Ishikawa (cell line): ENCODE results near the gene IFI27L2.

Experiments
- CEBPB ChIP-seq: IDR thresholded peaks from 2 replicates; pipeline ENCODE4 v1.6.1; 2012
- EGR1 ChIP-seq: IDR thresholded peaks from 2 replicates; pipeline ENCODE4 v1.6.1; 2012
- EP300 ChIP-seq: IDR thresholded peaks from 2 replicates; pipeline ENCODE4 v1.6.1; 2012; ENCODE audit warnings: borderline replicate concordance
- MAX ChIP-seq: IDR thresholded peaks from 2 replicates; pipeline ENCODE4 v1.6.1; 2012
- NFIC ChIP-seq: IDR thresholded peaks from 2 replicates; pipeline ENCODE4 v1.6.1; 2012
- RAD21 ChIP-seq: IDR thresholded peaks from 2 replicates; pipeline ENCODE4 v1.6.1; 2012; ENCODE audit warnings: low read depth
- TAF1 ChIP-seq: IDR thresholded peaks from 2 replicates; pipeline ENCODE4 v1.6.1; 2012; ENCODE audit warnings: low read depth, mild to moderate bottlenecking
- YY1 ChIP-seq: IDR thresholded peaks from 2 replicates; pipeline ENCODE4 v1.6.1; 2012; ENCODE audit warnings: low read depth
- TF ChIP-seq, protein P1 (sequence below): IDR thresholded peaks from 2 replicates; pipeline ENCODE4 v1.6.1; 2012
- TF ChIP-seq, protein P2 (sequence below): IDR thresholded peaks from 2 replicates; pipeline ENCODE4 v1.6.1; 2012; ENCODE audit warnings: low read depth, mild to moderate bottlenecking

- TF ChIP-seq, protein P1, sequence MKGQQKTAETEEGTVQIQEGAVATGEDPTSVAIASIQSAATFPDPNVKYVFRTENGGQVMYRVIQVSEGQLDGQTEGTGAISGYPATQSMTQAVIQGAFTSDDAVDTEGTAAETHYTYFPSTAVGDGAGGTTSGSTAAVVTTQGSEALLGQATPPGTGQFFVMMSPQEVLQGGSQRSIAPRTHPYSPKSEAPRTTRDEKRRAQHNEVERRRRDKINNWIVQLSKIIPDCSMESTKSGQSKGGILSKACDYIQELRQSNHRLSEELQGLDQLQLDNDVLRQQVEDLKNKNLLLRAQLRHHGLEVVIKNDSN = no peak
- TF ChIP-seq MAX (peak; percentile 54; the same call in 1 of the 2 replicates), CEBPB (no peak), EGR1 (no peak), RAD21 (no peak), EP300 (no peak), NFIC (peak; percentile 33; the same call in 1 of the 2 replicates), YY1 (peak; percentile 78), TAF1 (peak; percentile 89)
- TF ChIP-seq, protein P2, sequence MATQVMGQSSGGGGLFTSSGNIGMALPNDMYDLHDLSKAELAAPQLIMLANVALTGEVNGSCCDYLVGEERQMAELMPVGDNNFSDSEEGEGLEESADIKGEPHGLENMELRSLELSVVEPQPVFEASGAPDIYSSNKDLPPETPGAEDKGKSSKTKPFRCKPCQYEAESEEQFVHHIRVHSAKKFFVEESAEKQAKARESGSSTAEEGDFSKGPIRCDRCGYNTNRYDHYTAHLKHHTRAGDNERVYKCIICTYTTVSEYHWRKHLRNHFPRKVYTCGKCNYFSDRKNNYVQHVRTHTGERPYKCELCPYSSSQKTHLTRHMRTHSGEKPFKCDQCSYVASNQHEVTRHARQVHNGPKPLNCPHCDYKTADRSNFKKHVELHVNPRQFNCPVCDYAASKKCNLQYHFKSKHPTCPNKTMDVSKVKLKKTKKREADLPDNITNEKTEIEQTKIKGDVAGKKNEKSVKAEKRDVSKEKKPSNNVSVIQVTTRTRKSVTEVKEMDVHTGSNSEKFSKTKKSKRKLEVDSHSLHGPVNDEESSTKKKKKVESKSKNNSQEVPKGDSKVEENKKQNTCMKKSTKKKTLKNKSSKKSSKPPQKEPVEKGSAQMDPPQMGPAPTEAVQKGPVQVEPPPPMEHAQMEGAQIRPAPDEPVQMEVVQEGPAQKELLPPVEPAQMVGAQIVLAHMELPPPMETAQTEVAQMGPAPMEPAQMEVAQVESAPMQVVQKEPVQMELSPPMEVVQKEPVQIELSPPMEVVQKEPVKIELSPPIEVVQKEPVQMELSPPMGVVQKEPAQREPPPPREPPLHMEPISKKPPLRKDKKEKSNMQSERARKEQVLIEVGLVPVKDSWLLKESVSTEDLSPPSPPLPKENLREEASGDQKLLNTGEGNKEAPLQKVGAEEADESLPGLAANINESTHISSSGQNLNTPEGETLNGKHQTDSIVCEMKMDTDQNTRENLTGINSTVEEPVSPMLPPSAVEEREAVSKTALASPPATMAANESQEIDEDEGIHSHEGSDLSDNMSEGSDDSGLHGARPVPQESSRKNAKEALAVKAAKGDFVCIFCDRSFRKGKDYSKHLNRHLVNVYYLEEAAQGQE = no peak
Measured at GRCh38 chr14:94080621-94081385, 48.6 kb downstream of the IFI27L2 start, which contains the start of the genes DDX24 and IFI27L1.
